Measurements from ENCODE around the gene KCNJ16. TPM values are rescaled to one million over a fixed set of nuclear protein-coding genes. Genes with fewer than 3 reads are reported as not detected.

Gene KCNJ16
- total and polyA plus RNA-seq, 9 of the 15 experiments (the other 6 are each of a cell fraction or from before 2014, with no cell fraction given), result 0.01 to 0.75 (median 0.07) TPM; not detected in 4

- Histone ChIP-seq H3K27ac (ENCODE audit: extremely low read depth, low read depth, low read length) (no peak overlapping the region), H3K4me3 (no peak overlapping the region), H3K9me1 (ENCODE audit: control insufficient read depth, insufficient read depth, low read length) (no peaks in the 10 kb centered on the region), H3K4me1 (replicated peaks in 1 of 2; ENCODE audit: control insufficient read depth in 2 of 2, insufficient read depth in 2 of 2, low read length in 2 of 2) (no peaks in the 10 kb centered on the region), H4K20me1 (replicated peaks; ENCODE audit: control insufficient read depth, insufficient read depth, low read length) (0 out of 2 replicates have a peak, but pooled peaks cover 3% of the 10 kb centered on the region), H3K4me2 (ENCODE audit: insufficient read depth, low read length) (no peak overlapping the region), H3K9ac (ENCODE audit: insufficient read depth in 1 of 2, low read depth in 2 of 2, low read length in 2 of 2) (no peak overlapping the region), H3K9me3 (replicated peaks; ENCODE audit: control insufficient read depth, insufficient read depth, low read depth, low read length) (no peaks in the 10 kb centered on the region), H3K79me2 (ENCODE audit: control insufficient read depth, insufficient read depth, low read length) (peaks cover 17% of the 10 kb centered on the region), H2AFZ (ENCODE audit: low read depth, low read length) (no peak overlapping the region), H3K36me3 (ENCODE audit: control insufficient read depth, insufficient read depth, low read length) (peaks cover 8% of the 10 kb centered on the region; the same call in 1 of the 3 replicates), H3K27me3 (ENCODE audit: control insufficient read depth in 2 of 2, insufficient read depth in 2 of 2, low read length in 2 of 2) (no peaks in the 10 kb centered on the region)
- DNase-seq (ENCODE audit: extremely low read depth in 1 of 4, low spot score in 3 of 4), result no peak
- no TSS peak for BruUV-seq (replicated peaks)
- no peak for FAIRE-seq
- CTCF ChIA-PET (ENCODE audit: low intra/inter-chr PET ratio), result interaction anchor here (0.7 kb wide), 1 partner anchor 1527 kb away, joined by 4 read pairs; no protein-coding TSS in a partner anchor
- WGBS (ENCODE audit: insufficient coverage, low coverage, missing lambda C conversion rate), result 41% methylated on average over 1 of the region's 1 CpG
- POLR2A ChIA-PET, result no interaction called here
- intact Hi-C loops (cut with micrococcal nuclease), result no loop called here
- no peak for ATAC-seq
- in situ Hi-C loops (cut with MboI), result no loop called here
- TF ChIP-seq GTF2B (IDR thresholded peaks at IDR 0.05; ENCODE audit: extremely low read depth, insufficient read length) (no peak), E2F4 (CRISPR knock-in tag; IDR thresholded peaks at IDR 0.05; ENCODE audit: low read depth) (no peak), CBFA2T2 (conservative IDR thresholded peaks at IDR 0.05) (no peak), HDAC8 (tag; IDR thresholded peaks at IDR 0.05) (no peak), SIN3A (IDR thresholded peaks at IDR 0.05; ENCODE audit: borderline replicate concordance in 2 of 2, control insufficient read depth in 1 of 2, low read depth in 2 of 2, low read length in 2 of 2) (no peak), ZNF551 (CRISPR knock-in tag; IDR thresholded peaks at IDR 0.05) (no peak), SIN3B (IDR thresholded peaks at IDR 0.05; ENCODE audit: low read depth) (no peak), ZFX (CRISPR knock-in tag; IDR thresholded peaks at IDR 0.05) (no peak), PTRF (tag; IDR thresholded peaks at IDR 0.05) (no peak), CEBPB (tag; IDR thresholded peaks at IDR 0.05) (no peak)
- TF ChIP-seq, protein P1, sequence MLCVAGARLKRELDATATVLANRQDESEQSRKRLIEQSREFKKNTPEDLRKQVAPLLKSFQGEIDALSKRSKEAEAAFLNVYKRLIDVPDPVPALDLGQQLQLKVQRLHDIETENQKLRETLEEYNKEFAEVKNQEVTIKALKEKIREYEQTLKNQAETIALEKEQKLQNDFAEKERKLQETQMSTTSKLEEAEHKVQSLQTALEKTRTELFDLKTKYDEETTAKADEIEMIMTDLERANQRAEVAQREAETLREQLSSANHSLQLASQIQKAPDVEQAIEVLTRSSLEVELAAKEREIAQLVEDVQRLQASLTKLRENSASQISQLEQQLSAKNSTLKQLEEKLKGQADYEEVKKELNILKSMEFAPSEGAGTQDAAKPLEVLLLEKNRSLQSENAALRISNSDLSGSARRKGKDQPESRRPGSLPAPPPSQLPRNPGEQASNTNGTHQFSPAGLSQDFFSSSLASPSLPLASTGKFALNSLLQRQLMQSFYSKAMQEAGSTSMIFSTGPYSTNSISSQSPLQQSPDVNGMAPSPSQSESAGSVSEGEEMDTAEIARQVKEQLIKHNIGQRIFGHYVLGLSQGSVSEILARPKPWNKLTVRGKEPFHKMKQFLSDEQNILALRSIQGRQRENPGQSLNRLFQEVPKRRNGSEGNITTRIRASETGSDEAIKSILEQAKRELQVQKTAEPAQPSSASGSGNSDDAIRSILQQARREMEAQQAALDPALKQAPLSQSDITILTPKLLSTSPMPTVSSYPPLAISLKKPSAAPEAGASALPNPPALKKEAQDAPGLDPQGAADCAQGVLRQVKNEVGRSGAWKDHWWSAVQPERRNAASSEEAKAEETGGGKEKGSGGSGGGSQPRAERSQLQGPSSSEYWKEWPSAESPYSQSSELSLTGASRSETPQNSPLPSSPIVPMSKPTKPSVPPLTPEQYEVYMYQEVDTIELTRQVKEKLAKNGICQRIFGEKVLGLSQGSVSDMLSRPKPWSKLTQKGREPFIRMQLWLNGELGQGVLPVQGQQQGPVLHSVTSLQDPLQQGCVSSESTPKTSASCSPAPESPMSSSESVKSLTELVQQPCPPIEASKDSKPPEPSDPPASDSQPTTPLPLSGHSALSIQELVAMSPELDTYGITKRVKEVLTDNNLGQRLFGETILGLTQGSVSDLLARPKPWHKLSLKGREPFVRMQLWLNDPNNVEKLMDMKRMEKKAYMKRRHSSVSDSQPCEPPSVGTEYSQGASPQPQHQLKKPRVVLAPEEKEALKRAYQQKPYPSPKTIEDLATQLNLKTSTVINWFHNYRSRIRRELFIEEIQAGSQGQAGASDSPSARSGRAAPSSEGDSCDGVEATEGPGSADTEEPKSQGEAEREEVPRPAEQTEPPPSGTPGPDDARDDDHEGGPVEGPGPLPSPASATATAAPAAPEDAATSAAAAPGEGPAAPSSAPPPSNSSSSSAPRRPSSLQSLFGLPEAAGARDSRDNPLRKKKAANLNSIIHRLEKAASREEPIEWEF (CRISPR knock-in tag; IDR thresholded peaks at IDR 0.05), result no peak
- TF ChIP-seq, protein P2, sequence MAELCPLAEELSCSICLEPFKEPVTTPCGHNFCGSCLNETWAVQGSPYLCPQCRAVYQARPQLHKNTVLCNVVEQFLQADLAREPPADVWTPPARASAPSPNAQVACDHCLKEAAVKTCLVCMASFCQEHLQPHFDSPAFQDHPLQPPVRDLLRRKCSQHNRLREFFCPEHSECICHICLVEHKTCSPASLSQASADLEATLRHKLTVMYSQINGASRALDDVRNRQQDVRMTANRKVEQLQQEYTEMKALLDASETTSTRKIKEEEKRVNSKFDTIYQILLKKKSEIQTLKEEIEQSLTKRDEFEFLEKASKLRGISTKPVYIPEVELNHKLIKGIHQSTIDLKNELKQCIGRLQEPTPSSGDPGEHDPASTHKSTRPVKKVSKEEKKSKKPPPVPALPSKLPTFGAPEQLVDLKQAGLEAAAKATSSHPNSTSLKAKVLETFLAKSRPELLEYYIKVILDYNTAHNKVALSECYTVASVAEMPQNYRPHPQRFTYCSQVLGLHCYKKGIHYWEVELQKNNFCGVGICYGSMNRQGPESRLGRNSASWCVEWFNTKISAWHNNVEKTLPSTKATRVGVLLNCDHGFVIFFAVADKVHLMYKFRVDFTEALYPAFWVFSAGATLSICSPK (IDR thresholded peaks at IDR 0.05; ENCODE audit: borderline replicate concordance), result no peak
Measured at GRCh38 chr17:70100983-70101382, 26.0 kb downstream of the KCNJ16 start.
